Urothelium cell line (cell line): ENCODE measurements around the gene TMEM175.

Experiments used
- DNase-seq: peaks from one replicate; pipeline ENCODE4 v3.0.0; 2011; ENCODE audit warnings: low spot score, mixed read lengths
- FAIRE-seq: peaks from 2 replicates; lab custom pipeline; 2011; peaks lifted over from hg19 to GRCh38; lab: Jason Lieb, UNC

The TMEM175 gene

DNA sequence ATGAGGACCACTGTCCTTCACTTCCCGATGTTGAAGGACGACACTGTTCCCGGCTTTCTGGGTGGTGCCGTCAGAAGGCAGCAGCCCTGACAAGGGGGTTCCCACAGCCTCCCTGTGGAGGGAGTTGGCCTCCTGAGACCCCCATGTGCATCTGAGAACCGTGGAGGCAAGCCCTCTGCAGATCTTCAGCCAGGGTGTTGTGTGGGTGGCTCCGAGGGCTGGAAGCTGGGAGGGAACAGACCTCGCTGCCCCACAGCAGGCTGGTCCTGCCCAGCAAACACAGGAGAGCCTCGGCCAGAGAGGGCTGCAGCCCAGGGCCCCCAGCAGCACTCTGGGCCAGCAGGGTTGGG is 24.9 kb downstream of the TMEM175 start:
- no peak for FAIRE-seq

DNA sequence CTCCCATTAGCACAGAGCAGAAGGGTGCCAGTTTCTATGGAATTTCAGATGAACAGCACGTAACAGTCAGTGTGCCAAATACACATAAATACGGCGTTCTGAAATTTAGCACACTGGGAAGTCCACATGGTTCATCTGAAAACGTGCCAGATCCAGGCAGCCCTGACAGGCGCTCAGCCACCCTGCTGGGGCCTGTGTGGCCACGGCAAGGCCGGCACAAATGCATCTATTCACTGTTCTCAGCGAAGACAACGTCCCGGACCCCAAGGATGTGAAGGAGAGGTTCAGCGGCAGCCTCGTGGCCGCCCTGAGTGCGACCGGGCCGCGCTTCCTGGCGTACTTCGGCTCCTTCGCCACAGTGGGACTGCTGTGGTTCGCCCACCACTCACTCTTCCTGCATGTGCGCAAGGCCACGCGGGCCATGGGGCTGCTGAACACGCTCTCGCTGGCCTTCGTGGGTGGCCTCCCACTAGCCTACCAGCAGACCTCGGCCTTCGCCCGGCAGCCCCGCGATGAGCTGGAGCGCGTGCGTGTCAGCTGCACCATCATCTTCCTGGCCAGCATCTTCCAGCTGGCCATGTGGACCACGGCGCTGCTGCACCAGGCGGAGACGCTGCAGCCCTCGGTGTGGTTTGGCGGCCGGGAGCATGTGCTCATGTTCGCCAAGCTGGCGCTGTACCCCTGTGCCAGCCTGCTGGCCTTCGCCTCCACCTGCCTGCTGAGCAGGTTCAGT is 25.5 kb downstream of the TMEM175 start:
- DNase-seq: no peak
- no peak for FAIRE-seq

More for the DNA sequence above, 24.9 kb downstream of the TMEM175 start:
- DNase-seq: no peak

DNA sequence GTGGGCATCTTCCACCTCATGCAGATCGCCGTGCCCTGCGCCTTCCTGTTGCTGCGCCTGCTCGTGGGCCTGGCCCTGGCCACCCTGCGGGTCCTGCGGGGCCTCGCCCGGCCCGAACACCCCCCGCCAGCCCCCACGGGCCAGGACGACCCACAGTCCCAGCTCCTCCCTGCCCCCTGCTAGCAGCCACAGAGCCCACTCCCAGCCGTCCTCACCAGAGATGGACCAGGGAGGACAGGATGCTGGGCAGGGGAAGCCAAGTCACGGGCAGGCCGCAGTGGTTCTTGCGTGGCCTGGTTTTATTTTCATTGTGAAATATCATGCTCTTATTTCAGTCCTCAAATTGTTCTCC is 26.0 kb downstream of the TMEM175 start:
- FAIRE-seq: no peak
- DNase-seq: no peak

DNA sequence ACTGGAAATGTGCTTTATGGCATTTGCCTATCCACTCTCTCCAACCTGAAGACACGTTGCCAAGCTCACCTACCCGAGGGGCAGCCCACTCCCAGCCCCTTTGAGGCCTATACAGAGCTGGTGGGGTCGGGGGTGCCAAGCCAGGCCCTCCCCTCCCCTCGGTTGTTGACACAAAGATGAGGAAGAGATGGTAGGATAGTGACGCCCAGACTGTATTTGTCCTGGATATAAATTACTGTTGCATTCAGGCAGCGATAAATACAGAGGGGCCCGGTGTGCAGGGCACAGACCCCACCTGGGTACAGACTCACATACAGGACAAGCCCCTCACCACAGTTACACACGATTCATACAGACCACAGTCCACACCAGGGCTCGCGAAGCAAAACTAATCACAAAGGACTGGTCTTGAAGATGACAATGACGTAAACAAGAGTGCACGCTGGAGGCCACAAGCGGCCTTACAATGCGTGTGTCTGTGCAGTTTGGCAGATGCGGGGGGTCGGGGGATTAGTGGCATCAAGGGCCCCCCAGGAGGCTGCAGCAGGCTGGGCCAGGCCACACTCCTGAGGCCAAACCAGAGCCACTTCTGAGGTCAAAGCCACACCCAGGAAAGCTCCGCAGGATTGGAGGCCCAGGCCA is 26.6 kb downstream of the TMEM175 start:
- DNase-seq (no peak), FAIRE-seq (no peak)

DNA sequence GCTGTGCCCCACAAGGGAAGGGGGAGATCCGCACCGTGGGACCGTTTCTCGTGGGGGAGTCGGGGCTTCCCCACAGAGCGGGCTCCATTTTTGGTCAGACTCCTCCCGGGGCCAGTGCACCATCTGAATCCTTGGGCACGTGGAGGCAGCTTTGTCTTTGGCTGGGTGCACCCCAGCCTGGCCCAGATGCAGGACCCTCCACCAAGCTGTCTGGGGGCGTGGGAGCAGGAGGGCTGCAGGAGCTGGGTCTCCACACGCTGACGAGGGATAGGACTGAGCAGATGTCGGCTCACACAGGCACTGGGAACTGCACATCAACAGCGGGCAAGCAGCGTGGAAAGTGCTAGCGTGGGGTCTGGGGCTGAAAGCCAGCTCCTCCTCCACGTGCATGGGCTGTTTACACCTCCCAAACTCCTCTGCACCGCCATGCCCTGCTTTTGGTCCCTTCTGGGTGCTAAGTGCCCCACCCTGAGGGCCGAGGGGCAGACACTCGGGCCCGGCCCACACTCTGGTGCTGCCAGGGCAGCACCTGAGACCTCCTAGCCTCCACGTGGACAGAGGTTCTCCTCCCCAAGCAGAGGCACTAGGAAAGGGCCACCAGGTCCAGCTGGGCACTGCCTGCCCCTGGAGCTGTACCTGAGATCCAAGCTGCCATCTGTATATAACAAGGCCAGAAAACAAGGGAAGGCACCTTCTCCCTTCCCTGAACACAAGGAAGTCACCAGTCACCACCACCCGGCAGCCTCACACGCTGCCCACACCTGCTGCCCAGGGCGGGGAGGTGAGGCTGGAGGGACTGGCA is 27.3 kb downstream of the TMEM175 start:
- no peak for FAIRE-seq
- no peak for DNase-seq

DNA sequence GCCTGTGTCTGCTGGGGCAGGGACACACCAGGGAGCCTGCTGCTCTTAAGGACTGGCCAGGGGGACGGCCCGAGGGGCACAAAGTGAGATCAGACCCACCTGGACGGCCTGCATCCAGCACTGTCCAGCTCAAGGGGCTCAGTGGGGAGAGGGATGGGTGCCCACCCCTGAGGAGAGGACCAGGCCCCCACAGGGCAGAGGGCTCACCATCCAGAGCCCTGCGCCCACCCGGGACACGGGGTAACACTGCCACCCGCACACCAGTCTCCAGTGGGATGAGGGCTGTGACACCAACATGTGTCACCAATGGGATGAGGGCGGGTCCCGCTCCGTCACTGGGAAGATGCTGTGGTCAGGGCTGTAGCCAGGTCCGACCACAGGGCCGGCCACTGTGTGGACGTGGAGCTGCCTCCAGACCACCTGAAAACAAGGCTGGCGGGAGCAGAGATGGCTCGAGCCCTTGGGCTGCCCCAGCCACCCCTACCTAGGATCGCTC is 27.9 kb downstream of the TMEM175 start:
- FAIRE-seq: no peak
- DNase-seq: no peak

DNA sequence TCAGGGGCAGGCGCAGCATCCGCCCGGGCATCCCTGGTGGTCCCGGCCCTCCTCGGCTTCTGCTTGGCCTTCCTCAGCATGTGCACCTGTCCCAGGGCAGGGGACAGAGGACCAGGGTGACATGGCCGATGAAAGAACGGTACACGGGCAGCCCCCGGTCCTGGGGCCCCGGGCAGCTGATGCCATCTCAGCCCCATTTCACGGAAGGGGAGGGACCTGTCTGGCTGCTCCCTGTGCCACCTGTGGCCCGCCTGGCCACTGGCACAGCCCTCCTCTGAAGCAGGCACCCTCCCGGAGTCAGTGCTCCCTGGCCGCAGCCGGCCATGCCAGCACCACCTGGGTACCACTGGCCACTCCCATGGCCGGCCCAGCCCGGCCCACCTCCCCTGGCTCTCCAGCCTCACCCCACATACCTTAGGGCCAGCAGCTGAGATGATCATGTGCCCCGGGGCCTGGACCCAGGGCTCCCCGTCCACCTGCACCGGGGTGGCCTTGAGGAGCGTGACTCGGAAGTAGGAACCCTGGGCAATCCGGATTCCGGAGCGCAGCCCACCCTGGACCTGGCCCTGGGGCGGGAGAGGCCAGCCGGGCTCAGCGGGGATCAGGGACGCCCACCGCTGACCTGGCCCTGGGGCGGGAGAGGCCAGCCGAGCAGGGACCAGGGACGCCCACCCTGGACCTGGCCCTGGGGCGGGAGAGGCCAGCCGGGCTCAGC is 28.5 kb downstream of the TMEM175 start:
- DNase-seq: no peak
- no peak for FAIRE-seq

DNA sequence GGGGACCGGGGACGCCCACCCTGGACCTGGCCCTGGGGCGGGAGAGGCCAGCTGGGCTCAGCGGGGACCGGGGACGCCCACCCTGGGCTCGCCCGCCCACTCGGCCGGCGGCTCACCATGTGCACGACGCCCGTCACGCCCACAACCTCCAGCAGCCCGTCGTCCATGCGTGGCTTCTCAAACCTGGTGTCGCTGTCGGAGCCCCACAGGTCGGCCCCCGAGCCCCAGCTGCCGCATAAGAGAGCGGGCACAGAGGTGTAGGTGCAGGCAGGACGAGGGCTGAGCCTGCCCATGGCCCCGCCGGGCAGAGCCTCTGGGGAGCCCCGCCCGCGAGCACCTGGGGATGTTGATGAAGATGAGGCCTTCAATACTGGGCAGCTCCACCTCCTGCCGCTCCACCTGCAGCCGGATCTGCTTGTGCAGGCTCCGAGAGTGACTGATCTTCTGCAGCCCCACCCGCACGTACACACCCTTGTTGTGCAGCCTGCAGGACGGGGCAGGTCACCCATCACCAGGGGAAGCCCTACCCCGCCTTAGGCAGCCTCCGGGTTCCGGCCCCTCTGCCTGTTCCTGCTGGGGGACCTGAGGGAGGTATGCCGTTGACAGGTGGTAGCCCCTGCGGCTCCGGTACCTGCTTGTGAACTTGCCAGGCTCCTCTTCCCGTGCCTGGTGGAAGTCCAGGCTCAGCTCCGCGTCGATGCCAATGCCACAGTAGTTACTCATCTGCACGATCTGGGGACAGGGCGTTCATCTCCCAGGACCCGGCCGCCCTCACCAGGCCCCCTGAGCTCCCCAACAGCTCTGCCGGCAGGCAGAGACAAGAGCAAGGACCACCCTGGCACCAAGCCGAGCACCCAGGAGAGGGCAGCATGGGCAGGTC is 29.3 kb downstream of the TMEM175 start:
- DNase-seq (no peak), FAIRE-seq (no peak)

DNA sequence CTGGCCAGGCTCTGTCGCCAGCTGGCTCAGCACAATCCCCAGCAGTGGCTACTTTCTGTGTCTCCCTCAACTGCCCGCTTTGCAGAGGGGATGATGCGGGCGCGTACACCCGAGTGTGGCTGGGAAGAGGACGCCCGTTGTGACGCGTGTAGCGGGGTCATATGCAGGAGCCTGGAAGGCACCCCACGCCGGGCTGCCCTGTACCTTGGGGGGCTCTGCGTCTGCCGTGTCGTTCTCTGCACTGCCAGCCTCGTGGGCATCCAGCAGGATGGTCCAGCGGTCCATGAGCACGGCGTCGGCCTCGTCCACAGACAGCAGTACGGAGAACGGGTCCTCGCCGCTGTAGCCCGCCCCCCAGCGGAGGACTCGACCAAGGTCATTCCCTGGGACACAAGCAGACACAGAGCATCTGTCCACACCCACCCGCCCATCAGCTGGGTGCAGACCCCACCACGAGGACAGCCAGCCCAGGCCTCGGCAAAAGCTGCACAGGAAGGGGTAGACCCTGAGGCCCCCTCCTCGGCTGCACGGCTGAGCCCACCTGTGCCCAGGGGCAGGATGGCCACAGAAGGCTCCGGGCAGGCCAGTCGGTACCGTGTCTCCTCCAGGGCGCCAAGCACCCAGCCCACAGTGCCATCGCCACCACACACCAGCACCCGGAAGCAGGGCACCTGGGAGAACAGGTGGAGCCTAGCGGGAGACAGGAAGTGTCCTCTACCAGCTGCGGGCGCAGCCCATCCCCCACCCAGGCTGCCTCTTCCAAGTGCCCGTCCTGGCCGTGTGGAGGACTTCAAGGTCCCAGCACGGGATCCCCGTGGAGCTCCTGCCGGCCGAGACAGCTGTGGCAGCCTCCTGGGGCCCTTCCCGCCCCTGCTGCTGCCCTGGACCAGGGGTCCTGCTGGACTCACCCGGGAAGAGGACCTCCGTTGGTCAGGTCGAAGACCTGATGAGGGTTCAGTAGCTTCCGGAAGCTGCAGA is 30.3 kb downstream of the TMEM175 start:
- FAIRE-seq: no peak

DNA sequence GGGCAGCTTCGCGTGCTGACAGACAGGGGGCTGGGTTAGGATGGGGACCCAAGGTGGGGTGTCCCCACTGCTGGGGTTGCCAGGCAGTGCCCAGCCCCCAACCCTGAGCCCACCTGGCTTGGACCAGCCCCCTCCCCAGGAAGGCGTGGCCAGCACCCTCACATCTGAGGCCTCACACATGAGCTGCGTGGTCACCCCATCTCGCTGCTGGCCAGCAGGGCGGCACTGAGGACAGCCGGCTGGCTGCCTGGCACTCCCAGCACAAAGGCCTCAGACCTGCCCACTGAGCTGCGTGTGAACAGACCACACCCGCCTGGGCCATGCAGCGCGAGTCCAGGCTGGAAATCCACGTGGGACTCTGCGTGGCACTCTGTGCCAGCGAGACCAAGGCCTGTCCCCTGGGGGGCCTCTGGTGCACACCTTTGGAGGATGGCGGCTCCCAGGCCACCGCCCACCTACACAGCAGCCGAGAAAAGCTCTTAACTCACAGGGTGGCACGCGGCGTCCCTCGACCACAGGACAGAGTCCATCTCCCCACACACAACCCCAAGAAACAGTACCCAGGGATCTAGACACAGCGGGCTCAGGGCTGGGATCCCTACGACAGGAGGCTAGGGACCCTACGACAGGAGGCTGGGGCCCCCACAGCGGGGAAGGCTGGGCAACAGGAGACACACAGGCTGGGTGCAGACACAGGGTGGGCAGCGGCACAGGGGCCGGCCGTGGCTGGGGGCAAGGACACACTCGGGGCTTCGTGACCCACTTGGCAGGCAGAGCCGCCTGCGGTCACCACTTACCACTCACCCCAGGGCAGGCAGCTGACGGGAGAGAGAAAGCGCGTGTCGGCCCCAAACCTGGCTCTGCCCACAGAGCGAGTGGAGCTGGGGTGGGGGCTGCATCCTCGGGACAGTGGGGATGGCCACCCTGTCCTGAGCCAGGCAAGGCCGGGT is 31.3 kb downstream of the TMEM175 start:
- DNase-seq: no peak
- no peak for FAIRE-seq

More for the DNA sequence above, 30.3 kb downstream of the TMEM175 start:
- no peak for DNase-seq

DNA sequence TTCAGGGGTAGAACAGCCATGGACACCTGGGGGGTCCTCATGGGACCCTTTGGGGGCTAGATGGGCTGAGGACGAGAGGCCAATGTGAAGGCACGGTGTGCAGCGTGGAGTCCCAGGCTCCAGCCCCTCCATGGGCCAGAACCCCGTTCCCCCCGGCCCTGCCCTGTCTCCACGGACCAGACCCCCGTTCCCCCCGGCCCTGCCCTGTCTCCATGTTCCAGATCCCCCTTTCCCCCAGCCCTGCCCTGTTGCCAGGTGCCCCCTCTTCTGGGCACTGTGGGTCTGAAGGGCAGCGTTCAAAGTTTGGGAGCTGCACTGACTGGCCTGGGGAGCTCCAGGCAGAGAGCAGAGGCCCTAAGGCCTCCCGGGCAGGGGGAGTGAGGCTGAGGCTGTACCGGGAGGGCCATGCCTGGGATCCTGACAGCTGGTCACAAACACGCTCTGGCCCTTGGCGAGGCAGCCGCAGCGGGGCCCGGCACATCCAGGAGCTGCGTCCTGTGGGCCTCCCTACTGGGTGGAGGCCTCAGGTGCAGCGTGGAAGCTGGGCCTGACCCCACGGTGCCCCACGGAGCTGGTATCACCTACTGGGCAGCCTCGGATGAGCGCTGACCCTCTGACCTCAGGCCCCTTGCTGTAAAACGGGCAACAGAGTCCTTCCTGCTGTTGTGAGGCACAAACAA is 32.2 kb downstream of the TMEM175 start:
- DNase-seq (no peak), FAIRE-seq (no peak)

DNA sequence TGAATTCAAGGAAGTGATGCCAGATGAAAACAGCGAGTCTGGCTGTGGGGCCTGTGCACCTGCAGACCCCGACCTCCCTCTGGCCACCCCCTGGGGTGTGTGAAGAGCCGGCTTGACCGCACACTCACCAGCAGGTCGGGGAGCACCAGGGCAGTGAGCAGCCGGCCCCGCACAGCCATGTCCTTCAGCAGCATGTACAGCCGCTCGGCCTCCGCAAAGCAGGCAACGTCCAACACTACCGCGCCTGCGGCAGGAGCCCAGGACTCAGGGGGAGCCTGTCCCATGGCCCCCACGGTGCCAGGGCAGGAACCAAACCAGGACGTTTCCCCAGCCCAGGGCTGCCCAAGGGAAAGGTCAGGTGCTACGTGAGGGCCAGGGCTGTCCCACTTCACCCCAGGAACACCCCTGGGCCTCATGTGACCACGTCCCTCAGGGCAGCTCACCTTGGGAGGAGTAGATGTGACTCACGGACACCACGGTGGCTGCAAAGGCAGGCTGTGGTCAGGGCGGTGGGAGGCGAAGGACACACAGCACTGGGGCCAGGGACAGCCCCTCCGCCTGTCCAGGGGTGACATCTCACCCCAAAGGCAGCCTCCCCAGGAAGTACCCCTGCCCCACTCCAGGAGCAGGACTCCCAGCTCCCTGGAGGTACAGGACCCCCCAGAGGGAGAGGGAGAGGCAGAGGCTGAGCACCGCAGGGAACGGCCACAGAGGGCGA is 32.9 kb downstream of the TMEM175 start:
- FAIRE-seq (no peak), DNase-seq (no peak)

DNA sequence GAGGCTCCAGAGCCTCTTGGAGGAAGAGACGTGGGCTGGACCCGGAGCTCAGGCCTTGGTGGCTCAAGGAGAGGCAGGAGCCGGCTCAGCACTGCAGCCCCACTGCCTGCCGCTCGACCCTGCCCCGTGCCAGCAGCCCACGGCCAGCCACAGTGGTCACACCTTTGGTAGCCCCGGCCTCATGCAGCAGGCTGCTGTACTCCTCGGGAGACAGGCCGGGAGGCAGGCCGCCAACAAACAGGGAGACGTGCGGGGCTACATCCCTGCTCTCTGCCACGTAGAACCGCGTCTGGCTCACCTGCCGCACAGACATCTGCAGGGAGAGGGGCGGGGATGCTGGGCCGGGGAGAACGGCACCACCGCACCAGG is 33.5 kb downstream of the TMEM175 start:
- FAIRE-seq (no peak), DNase-seq (no peak)

DNA sequence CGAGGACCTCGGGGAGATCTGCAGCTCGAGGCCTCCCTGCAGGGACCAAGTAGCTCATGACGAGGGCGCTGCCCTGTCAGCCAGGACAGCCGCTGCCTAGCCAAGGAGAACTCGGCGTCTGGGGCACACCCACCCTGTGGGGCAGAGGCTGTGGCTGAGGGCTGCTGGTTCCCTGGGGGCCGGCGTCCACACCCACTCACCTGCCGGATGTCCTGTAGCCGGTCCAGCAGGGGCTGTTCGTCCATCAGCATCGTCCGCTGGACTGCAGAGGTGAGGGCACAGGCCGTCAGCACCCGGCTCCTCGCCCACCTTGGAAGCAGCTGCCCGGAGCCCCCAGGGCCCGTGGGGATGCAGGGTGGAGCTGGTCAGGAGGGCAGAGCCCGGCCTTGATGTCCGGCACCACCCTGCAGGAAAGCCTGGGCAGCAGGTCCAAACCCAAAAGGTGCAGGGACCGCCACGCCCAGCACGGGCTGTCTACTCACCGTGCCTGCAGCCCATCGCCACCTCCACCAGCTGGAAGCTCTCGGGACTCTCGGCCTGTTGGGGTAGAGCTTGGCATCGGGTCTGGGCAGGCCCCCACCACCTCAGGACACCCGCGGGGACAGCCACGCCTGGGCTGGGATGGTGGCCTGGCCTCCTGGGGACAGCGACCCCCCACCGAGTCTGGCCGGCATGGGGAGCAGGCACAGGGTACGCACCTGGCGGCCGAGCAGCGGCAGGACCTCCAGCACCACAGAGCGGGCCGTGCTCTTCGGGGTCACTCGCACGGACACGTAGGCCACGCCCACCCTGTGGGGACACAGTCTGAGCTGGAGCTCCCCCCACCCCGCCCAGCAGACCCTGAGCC is 34.2 kb downstream of the TMEM175 start:
- no peak for DNase-seq
- FAIRE-seq: no peak

DNA sequence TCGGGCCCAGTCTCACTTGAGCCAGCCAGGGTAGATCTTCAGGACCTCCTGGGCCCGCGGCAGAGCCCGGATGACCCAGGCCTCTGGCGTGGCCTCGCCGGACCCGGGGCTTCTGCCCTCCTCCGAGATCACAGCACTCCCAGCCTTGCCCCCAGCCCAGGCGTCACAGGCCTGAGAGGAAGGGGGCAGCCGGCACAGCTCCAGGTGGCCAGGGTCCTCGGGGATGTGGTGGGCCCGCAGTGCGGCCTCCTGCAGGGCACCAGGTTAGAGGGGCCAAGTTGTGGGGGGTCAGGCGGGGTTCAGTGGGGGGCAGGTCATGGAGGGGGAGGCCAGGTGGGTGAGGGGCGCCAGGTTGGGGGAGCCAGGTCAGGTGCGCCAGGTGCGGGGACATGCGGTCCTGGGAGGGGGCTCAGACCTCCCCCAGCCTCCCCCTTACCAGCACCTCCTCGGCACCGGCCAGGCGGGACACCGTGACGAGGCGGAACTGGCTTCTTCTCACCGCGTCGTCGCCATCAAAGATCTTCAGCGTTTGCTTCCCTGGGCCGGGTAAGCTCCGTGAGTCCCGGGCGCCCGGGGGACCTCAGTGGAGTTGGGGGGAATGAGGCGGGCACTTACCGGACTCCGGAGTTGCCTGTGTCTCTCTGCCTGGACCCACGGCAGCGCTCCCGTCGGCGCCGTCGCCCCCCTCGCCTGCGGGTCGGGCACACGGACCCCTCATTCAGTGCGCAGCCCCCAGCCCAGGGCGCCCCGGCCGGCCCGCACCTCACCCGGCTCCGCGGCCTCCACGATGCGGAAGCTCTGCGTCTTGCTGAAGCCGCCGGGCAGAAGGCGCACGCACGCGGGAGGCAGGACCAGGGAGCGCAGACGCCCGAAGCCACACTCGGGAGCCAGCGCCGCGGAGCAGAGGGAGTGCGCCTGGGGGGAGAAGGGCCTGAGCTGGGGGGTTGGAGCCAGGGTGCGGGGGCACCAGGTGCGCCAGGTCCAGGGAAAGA is 35.1 kb downstream of the TMEM175 start:
- DNase-seq (no peak), FAIRE-seq (no peak)
